Measurements from ENCODE around the gene ATXN1. TPM values are rescaled to one million over a fixed set of nuclear protein-coding genes. Genes with fewer than 3 reads are reported as not detected.
"Not testable (repeated sequence)": the region's sequence is repeated elsewhere in the genome, so short reads cannot be mapped to it uniquely, and the experiment has no call there.

Gene ATXN1
- total RNA-seq, 4 donors from 2014 or later, result 42.4 to 74.9 (median 52.1) TPM

- Histone ChIP-seq H3K4me3 (no peak overlapping the region), H3K4me1 (peaks cover 25 to 45% (median 40%) of the 10 kb centered on the region in 4 donors), H3K36me3 (no peaks in the 10 kb centered on the region), H3K27me3 (no peaks in the 10 kb centered on the region), H3K27ac (replicated peaks in 1 of 4) (peak overlapping the region in 1 of 4 donors; percentile 45), H3K9me3 (no peaks in the 10 kb centered on the region)
- DNase-seq (ENCODE audit: extremely low spot score), result no peak
- 81% methylated on average over 5 of the region's 6 CpGs for WGBS
- TF ChIP-seq EP300 (IDR thresholded peaks at IDR 0.05) (no peak), CTCF (IDR thresholded peaks at IDR 0.05) (no peak), POLR2AphosphoS5 (IDR thresholded peaks at IDR 0.05) (no peak), POLR2A (IDR thresholded peaks at IDR 0.05; ENCODE audit: low read depth) (no peak)
- intact Hi-C loops (cut with DNase I), result no loop called here
Measured at GRCh38 chr6:16705081-16705993, 55.9 kb downstream of the ATXN1 start.

GRCh38 chr6:16704401-16705045 is 56.7 kb downstream of the ATXN1 start:
- 58% methylated on average over 10 of the region's 10 CpGs for WGBS
- Histone ChIP-seq H3K36me3 (no peaks in the 10 kb centered on the region), H3K27ac (replicated peaks in 1 of 4) (peak overlapping the region in 1 of 4 donors; percentile 45), H3K27me3 (no peaks in the 10 kb centered on the region), H3K4me1 (peaks cover 31 to 53% (median 48%) of the 10 kb centered on the region in 4 donors), H3K4me3 (peak overlapping the region in 3 of 4 donors; percentile 12 to 30 (median 27)), H3K9me3 (no peaks in the 10 kb centered on the region)
- TF ChIP-seq POLR2A (IDR thresholded peaks at IDR 0.05; ENCODE audit: low read depth), result no peak
- no peak for TF ChIP-seq POLR2AphosphoS5 (IDR thresholded peaks at IDR 0.05)
- no peak for TF ChIP-seq EP300 (IDR thresholded peaks at IDR 0.05)
- TF ChIP-seq CTCF (IDR thresholded peaks at IDR 0.05), result no peak
- intact Hi-C loops (cut with DNase I), result no loop called here
- no peak for DNase-seq (ENCODE audit: extremely low spot score)

- H3K4me1 ChIP-seq, result peaks cover 47 to 70% (median 66%) of the 10 kb centered on the region in 4 donors
Measured at GRCh38 chr6:16702627-16703378, 58.5 kb downstream of the ATXN1 start.

GRCh38 chr6:16700916-16701234 is 60.4 kb downstream of the ATXN1 start:
- Histone ChIP-seq H3K4me1 (peaks cover 47 to 73% (median 70%) of the 10 kb centered on the region in 4 donors), H3K9me3 (no peaks in the 10 kb centered on the region), H3K27me3 (no peaks in the 10 kb centered on the region), H3K4me3 (peak overlapping the region; percentile 38 to 54 (median 45)), H3K27ac (replicated peaks in 1 of 4) (peak overlapping the region; percentile 56 to 65 (median 60)), H3K36me3 (no peaks in the 10 kb centered on the region)
- intact Hi-C loops (cut with DNase I), result no loop called here
- DNase-seq (ENCODE audit: extremely low spot score), result no peak
- TF ChIP-seq CTCF (IDR thresholded peaks at IDR 0.05) (no peak), POLR2A (IDR thresholded peaks at IDR 0.05; ENCODE audit: low read depth) (no peak), EP300 (IDR thresholded peaks at IDR 0.05) (no peak), POLR2AphosphoS5 (IDR thresholded peaks at IDR 0.05) (no peak)
- 39% methylated on average over 5 of the region's 5 CpGs for WGBS

More at GRCh38 chr6:16702627-16703378, 58.5 kb downstream of the ATXN1 start:
- H3K27ac ChIP-seq (replicated peaks in 1 of 4); intact Hi-C loops (cut with DNase I); H3K9me3 ChIP-seq; H3K4me3 ChIP-seq; DNase-seq (ENCODE audit: extremely low spot score); H3K36me3 ChIP-seq; H3K27me3 ChIP-seq: not testable (repeated sequence)
- 96% methylated on average over 6 of the region's 6 CpGs for WGBS
